HG03354 (cell line): ENCODE results near the gene C1QL1.

ENCODE experiments used
- ATAC-seq: cut with Tn5 transposase; IDR thresholded peaks from one replicate; pipeline ENCODE4 v1.9.1; 2021; ENCODE audit warnings: mild to moderate bottlenecking; ENCODE audit not compliant: unreplicated experiment, poor library complexity, severe bottlenecking

Gene C1QL1

GRCh38 chr17:44990994-44991393 lies 22.9 kb upstream of the C1QL1 start:
- ATAC-seq = no peak

GRCh38 chr17:44989552-44990138 lies 21.5 kb upstream of the C1QL1 start:
- no peak for ATAC-seq

- ATAC-seq = no peak
Observed at GRCh38 chr17:44988044-44988942, 20.2 kb upstream of the C1QL1 start.

GRCh38 chr17:44983563-44983962 lies 15.5 kb upstream of the C1QL1 start:
- no peak for ATAC-seq

- no peak for ATAC-seq
Observed at GRCh38 chr17:44982113-44982702, 14.1 kb upstream of the C1QL1 start.

GRCh38 chr17:44981221-44981968 lies 13.3 kb upstream of the C1QL1 start:
- no peak for ATAC-seq

GRCh38 chr17:44979426-44979995 lies 11.4 kb upstream of the C1QL1 start:
- no peak for ATAC-seq

- ATAC-seq = no peak
Observed at GRCh38 chr17:44978807-44979206, 10.7 kb upstream of the C1QL1 start.

GRCh38 chr17:44977814-44978550 lies 9.9 kb upstream of the C1QL1 start:
- no peak for ATAC-seq

- ATAC-seq = no peak
Observed at GRCh38 chr17:44977065-44977464, 9.0 kb upstream of the C1QL1 start.

GRCh38 chr17:44976206-44976605 lies 8.1 kb upstream of the C1QL1 start:
- no peak for ATAC-seq

GRCh38 chr17:44972953-44973352 lies 4.8 kb upstream of the C1QL1 start:
- no peak for ATAC-seq

GRCh38 chr17:44971776-44972483 lies 3.8 kb upstream of the C1QL1 start:
- ATAC-seq = no peak

- no peak for ATAC-seq
Observed at GRCh38 chr17:44970136-44970741, 2.1 kb upstream of the C1QL1 start.

GRCh38 chr17:44969144-44969780 lies 1.2 kb upstream of the C1QL1 start:
- ATAC-seq = no peak

GRCh38 chr17:44967907-44968224 lies 237 bp downstream of the C1QL1 start:
- no peak for ATAC-seq

- no peak for ATAC-seq
Observed at GRCh38 chr17:44967026-44967906, 837 bp downstream of the C1QL1 start.
